Body of pancreas (tissue), 4 donors: ENCODE measurements around the gene AGPAT3. TPM values are rescaled to one million over a fixed set of nuclear protein-coding genes. Genes with fewer than 3 reads are reported as not detected.

Experiments
- ATAC-seq: fragments of 150-250 bp; one replicate; pipeline ENCODE4 v1.9.1; 2016
- DNase-seq, 4 donors: peaks; one replicate each; pipeline ENCODE4 v3.0.0-alpha.2; 2019
- H3K27ac ChIP-seq, 4 donors: fragments of 200-600 bp; sonication (generic); 1 replicate in 3 of 4; 2 replicates in 1 of 4; pipeline versions ENCODE4 v1.5.1 to v1.6.1; 2016 to 2019; ENCODE audit warnings: mild to moderate bottlenecking in 1 of 4, mixed read lengths in 1 of 4, moderate library complexity in 1 of 4
- H3K27me3 ChIP-seq, 2 donors: fragments of 200-600 bp; sonication (generic); one replicate each; pipeline ENCODE4 v1.6.0; 2016; ENCODE audit warnings: mild to moderate bottlenecking in 1 of 2
- H3K36me3 ChIP-seq, 2 donors: fragments of 200-600 bp; sonication (generic); replicated peaks in 1 of 2; 2 replicates each; pipeline ENCODE4 v1.5.1; 2016; ENCODE audit warnings: low read depth in 2 of 2; ENCODE audit not compliant: insufficient read depth in 1 of 2
- H3K4me1 ChIP-seq: fragments of 200-600 bp; sonication (generic); one replicate; pipeline ENCODE4 v1.6.0; 2016
- H3K4me3 ChIP-seq, 2 donors: fragments of 200-600 bp; sonication (generic); 1 replicate in 1 of 2; 2 replicates in 1 of 2; pipeline ENCODE4 v1.5.1; 2016 to 2019
- H3K9me3 ChIP-seq, 3 donors: fragments of 200-600 bp; sonication (generic); 1 replicate in 2 of 3; 2 replicates in 1 of 3; pipeline ENCODE4 v1.5.1; 2016
- POLR2A ChIP-seq, 3 donors: fragments of 450-650 bp; IDR thresholded peaks; one replicate each; pipeline ENCODE4 v1.6.1; 2016; ENCODE audit warnings: antibody characterized with exemption in 3 of 3, mild to moderate bottlenecking in 2 of 3
- WGBS, 2 donors: methylation state at CpG; one replicate each; pipeline ENCODE4 v1.1.5; 2017; 5-methylcytosine and 5-hydroxymethylcytosine counted together
- intact Hi-C: fragments of 100-400 bp; cut with DNase I; formaldehyde crosslinking; loops from one replicate; pipeline ENCODE4 v1.15.1; 2023
- total RNA-seq, 2 donors: library from RNA; depleted of rRNA; stranded (reverse); fragments of >200 nt; gene quantifications; one replicate each; pipeline ENCODE4 v1.1.0, GENCODE V29; 2016
- TF ChIP-seq, protein P1 (sequence below), 7 experiments: fragments of 450-650 bp in 4 of 7; fragments of 200-600 bp in 3 of 7; sonication (generic) in 3 of 7; IDR thresholded peaks; one replicate each; pipeline ENCODE4 v1.5.1; 2016 to 2019; ENCODE audit warnings: antibody characterized with exemption in 7 of 7

AGPAT3 gene
- total RNA-seq, 2 donors from 2014 or later = 21.8 to 39.2 TPM

DNA sequence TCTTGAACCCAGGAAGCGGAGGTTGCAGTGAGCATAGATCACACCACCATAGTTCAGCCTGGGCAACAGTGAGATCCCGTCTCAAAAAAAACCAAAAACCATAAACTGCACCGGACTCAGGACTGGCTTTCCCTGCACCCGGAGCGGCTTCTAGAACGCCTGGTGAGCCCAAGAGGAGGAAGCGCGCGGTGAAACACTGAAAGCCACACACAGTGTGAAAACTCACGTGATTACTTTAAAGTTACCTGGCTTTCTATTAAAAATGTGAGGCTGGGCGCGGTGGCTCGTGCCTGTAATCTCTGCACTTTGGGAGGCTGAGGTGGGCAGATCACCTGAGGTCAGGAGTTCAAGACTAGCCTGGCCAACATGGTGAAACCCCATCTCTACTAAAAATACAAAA lies 140.0 kb downstream of the AGPAT3 start:
- intact Hi-C loops = no loop called here
- no peak for TF ChIP-seq POLR2A (IDR thresholded peaks at IDR 0.05)
- TF ChIP-seq, protein P1, sequence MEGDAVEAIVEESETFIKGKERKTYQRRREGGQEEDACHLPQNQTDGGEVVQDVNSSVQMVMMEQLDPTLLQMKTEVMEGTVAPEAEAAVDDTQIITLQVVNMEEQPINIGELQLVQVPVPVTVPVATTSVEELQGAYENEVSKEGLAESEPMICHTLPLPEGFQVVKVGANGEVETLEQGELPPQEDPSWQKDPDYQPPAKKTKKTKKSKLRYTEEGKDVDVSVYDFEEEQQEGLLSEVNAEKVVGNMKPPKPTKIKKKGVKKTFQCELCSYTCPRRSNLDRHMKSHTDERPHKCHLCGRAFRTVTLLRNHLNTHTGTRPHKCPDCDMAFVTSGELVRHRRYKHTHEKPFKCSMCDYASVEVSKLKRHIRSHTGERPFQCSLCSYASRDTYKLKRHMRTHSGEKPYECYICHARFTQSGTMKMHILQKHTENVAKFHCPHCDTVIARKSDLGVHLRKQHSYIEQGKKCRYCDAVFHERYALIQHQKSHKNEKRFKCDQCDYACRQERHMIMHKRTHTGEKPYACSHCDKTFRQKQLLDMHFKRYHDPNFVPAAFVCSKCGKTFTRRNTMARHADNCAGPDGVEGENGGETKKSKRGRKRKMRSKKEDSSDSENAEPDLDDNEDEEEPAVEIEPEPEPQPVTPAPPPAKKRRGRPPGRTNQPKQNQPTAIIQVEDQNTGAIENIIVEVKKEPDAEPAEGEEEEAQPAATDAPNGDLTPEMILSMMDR (IDR thresholded peaks at IDR 0.05) = no peak
- WGBS, 2 donors = 84 to 88% methylated on average over 13 of the region's 13 CpGs
- Histone ChIP-seq H3K36me3 (no peaks in the 10 kb centered on the region), H3K9me3 (no peaks in the 10 kb centered on the region), H3K27ac (no peak overlapping the region), H3K27me3 (no peaks in the 10 kb centered on the region), H3K4me3 (no peak overlapping the region), H3K4me1 (no peaks in the 10 kb centered on the region)
- DNase-seq (no peak), ATAC-seq (no peak)

DNA sequence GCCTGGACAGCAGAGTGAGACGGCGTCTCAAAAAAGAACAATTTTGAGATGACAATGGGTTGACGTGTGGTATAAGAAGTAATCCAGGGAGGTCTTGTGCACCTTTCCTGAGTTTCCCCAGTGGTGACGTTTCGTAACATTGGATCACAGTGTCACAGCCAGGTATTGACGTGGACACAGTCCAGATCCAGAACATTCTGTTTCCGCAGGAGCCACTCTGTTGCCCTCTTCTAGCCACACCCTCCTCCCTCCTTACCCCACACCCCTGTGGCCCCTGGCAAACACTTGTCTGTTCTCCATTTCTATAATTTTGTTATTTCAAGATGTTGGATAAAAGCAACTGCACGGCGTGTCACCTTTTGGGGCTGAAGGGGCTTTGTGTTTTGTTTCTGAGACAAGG lies 140.6 kb downstream of the AGPAT3 start:
- Histone ChIP-seq H3K4me3 (no peak overlapping the region), H3K9me3 (no peaks in the 10 kb centered on the region), H3K4me1 (no peaks in the 10 kb centered on the region), H3K27ac (peak overlapping the region in 2 of 4 donors; percentile 28 to 30), H3K27me3 (no peaks in the 10 kb centered on the region), H3K36me3 (no peaks in the 10 kb centered on the region)
- DNase-seq = no peak
- WGBS, 2 donors = 64% methylated on average over 9 of the region's 9 CpGs
- no peak for ATAC-seq
- no peak for TF ChIP-seq POLR2A (IDR thresholded peaks at IDR 0.05)
- TF ChIP-seq, protein P1 (IDR thresholded peaks at IDR 0.05) = no peak
- intact Hi-C loops = no loop called here

DNA sequence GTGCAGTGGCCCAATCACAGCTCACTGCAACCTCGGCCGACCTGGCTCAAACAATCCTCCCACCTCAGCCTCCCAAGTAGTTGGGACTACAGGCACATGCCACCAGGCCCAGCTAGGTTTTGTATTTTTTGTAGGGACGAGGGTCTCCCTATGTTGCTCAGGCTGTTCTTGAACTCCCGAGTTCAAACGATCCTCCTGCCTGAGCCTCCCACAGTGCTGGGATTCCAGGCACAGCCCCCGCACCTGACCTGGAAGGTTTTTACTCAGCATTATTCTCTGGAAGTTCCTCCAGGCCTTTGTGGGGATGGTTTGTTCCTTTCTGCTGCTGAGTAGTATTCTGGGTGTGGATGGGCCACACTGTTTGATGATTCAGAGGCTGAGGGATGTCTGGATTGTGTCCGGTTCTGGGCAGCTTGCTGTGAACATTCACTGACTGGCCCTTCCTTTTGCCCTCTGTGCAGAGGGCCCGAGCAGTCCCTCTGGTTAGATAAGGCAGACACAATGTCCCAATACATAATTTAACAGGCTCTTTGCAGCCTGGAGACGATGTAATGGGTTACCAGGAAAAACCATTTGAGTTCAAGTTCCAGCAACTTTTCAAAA lies 141.1 kb downstream of the AGPAT3 start:
- Histone ChIP-seq H3K27ac (peak overlapping the region in 2 of 4 donors; percentile 28 to 30), H3K9me3 (no peaks in the 10 kb centered on the region), H3K36me3 (no peaks in the 10 kb centered on the region), H3K27me3 (no peaks in the 10 kb centered on the region), H3K4me3 (no peak overlapping the region), H3K4me1 (peaks cover 2% of the 10 kb centered on the region)
- DNase-seq (peak in 2 of 4 donors; percentile 25 to 56), ATAC-seq (peak; percentile 72)
- TF ChIP-seq, protein P1 (IDR thresholded peaks at IDR 0.05) = no peak
- TF ChIP-seq POLR2A (IDR thresholded peaks at IDR 0.05) = no peak
- 48 to 63% methylated on average over 6 to 9 of the region's 9 CpGs for WGBS, 2 donors
- intact Hi-C loops = no loop called here

DNA sequence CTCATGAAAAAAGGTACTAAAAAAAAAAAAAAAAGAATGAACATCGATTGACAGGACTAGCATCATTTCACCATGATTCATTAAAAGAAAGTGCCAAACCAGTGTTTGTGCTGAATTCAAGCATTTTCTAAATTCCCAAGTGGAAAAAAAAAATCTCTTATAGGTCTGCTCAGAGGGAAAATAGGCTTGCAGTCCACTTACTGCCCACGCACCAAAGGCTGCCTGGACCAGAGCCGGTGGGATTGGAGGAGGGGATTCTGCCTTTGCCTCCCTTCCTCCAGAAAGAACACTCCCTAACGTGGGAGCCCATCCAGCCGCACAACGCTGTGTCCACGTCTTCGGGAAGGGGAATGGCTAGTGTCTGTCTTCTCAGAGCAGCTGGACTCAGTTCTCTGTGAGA lies 141.6 kb downstream of the AGPAT3 start:
- intact Hi-C loops = no loop called here
- ATAC-seq = peak; percentile 39

More for the DNA sequence above, 141.6 kb downstream of the AGPAT3 start:
- TF ChIP-seq, protein P1 (IDR thresholded peaks at IDR 0.05) = no peak
- TF ChIP-seq POLR2A (IDR thresholded peaks at IDR 0.05) = no peak
- Histone ChIP-seq H3K4me1 (peaks cover 5% of the 10 kb centered on the region), H3K36me3 (no peaks in the 10 kb centered on the region), H3K4me3 (no peak overlapping the region), H3K27ac (peak overlapping the region in 1 of 4 donors; percentile 11), H3K9me3 (no peaks in the 10 kb centered on the region), H3K27me3 (no peaks in the 10 kb centered on the region)
- 73 to 81% methylated on average over 8 of the region's 8 CpGs for WGBS, 2 donors
- peak in 3 of 4 donors; percentile 25 to 56 (median 28) for DNase-seq
